Fibroblast of lung (primary cell): Measurements from ENCODE around the gene STX8. TPM values are rescaled to one million over a fixed set of nuclear protein-coding genes. Genes with fewer than 3 reads are reported as not detected.

Source experiments
- DNase-seq, 2 donors: peaks; one replicate each; pipeline versions ENCODE4 v3.0.0 to v3.0.0-alpha.2; 2010; ENCODE audit warnings: low read depth in 2 of 2
- H2AFZ ChIP-seq: 2 replicates; pipeline ENCODE4 v1.5.1; 2012; ENCODE audit warnings: low read length, control low read depth, inconsistent platforms
- H3K27ac ChIP-seq: 2 replicates; pipeline ENCODE4 v1.5.1; 2011; ENCODE audit warnings: low read length, control low read depth; ENCODE audit not compliant: insufficient read depth
- H3K27me3 ChIP-seq: 2 replicates; pipeline ENCODE4 v1.5.1; 2011; ENCODE audit warnings: mild to moderate bottlenecking, low read length; ENCODE audit not compliant: control insufficient read depth, insufficient read depth
- H3K36me3 ChIP-seq: 2 replicates; pipeline ENCODE4 v1.5.1; 2011; ENCODE audit warnings: low read length; ENCODE audit not compliant: control insufficient read depth, insufficient read depth
- H3K4me1 ChIP-seq: 2 replicates; pipeline ENCODE4 v1.5.1; 2011; ENCODE audit warnings: low read length; ENCODE audit not compliant: control insufficient read depth, insufficient read depth; ENCODE audit errors: extremely low read depth
- H3K4me2 ChIP-seq: 2 replicates; pipeline ENCODE4 v1.5.1; 2011; ENCODE audit warnings: low read length, control low read depth; ENCODE audit not compliant: insufficient read depth; ENCODE audit errors: extremely low read depth
- H3K4me3 ChIP-seq, 4 experiments: fragments of 200-600 bp in 1 of 4; sonication (generic) in 1 of 4; replicated peaks in 1 of 4; 2 replicates each; pipeline ENCODE4 v1.5.1; 2011 to 2016; ENCODE audit warnings: low read length in 4 of 4, low read depth in 3 of 4, mild to moderate bottlenecking in 3 of 4, control low read depth in 2 of 4, inconsistent platforms in 1 of 4, mixed read lengths in 1 of 4; ENCODE audit not compliant: insufficient read depth in 1 of 4; ENCODE audit errors: control extremely low read depth in 1 of 4
- H3K79me2 ChIP-seq: 2 replicates; pipeline ENCODE4 v1.5.1; 2012; ENCODE audit warnings: mild to moderate bottlenecking, low read length, inconsistent platforms; ENCODE audit not compliant: control insufficient read depth, insufficient read depth
- H3K9ac ChIP-seq: 2 replicates; pipeline ENCODE4 v1.5.1; 2011; ENCODE audit warnings: mild to moderate bottlenecking, low read length, control low read depth; ENCODE audit not compliant: insufficient read depth
- H3K9me3 ChIP-seq: 2 replicates; pipeline ENCODE4 v1.5.1; 2012; ENCODE audit warnings: low read depth, low read length; ENCODE audit not compliant: control insufficient read depth, insufficient read depth
- H4K20me1 ChIP-seq: 2 replicates; pipeline ENCODE4 v1.5.1; 2011; ENCODE audit warnings: low read length; ENCODE audit not compliant: control insufficient read depth, insufficient read depth; ENCODE audit errors: extremely low read depth
- EZH2 ChIP-seq: IDR thresholded peaks from 2 replicates; pipeline ENCODE4 v1.5.1; 2012; ENCODE audit warnings: low read length, control low read depth, mild to moderate bottlenecking; ENCODE audit errors: missing control alignments
- polyA plus RNA-seq, 2 donors: library from polyadenylated mRNA; depleted of rRNA in 1 of 2; stranded (reverse) in 1 of 2; unstranded in 1 of 2; fragments of >200 nt; gene quantifications; 2 replicates each; pipeline ENCODE4 v1.2.1, GENCODE V29; 2011 to 2012; ENCODE audit warnings: missing spikeins in 1 of 2
- total RNA-seq: library from RNA; depleted of rRNA; stranded (reverse); fragments of >200 nt; gene quantifications from 2 replicates; pipeline ENCODE4 v1.2.1, GENCODE V29; 2014
- TF ChIP-seq, protein P1 (sequence below), 2 donors: IDR thresholded peaks in 1 of 2; conservative IDR thresholded peaks in 1 of 2; 1 replicate in 1 of 2; 2 replicates in 1 of 2; pipeline ENCODE4 v1.5.1; 2011 to 2012; ENCODE audit warnings: low read length in 2 of 2, control low read depth in 1 of 2, inconsistent platforms in 1 of 2, low read depth in 1 of 2, mild to moderate bottlenecking in 1 of 2

The STX8 gene
- total and polyA plus RNA-seq, 2 donors (not counting 1 experiment from before 2014, with no cell fraction given) = 84.7 to 128 TPM

DNA sequence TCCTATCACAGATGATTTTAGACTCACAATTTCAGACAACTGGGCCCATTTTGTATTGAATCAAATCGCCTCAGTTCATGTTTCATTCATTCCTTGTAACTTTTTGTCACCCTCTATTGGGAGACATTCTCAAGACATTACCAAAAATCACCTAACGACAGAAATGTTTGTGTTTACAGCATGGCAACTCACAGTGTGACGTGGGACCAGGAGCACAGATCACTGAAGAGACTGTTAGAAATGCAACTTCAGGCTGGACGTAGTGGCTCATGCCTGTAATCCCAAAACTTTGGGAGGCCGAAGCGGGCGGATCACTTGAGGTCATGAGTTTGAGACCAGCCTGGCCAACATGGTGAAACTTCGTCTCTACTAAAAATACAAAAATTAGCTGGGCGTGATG lies 304.7 kb downstream of the STX8 start:
- Histone ChIP-seq H3K27ac (no peak overlapping the region), H3K27me3 (no peaks in the 10 kb centered on the region), H3K4me2 (no peak overlapping the region), H4K20me1 (no peaks in the 10 kb centered on the region), H2AFZ (no peak overlapping the region), H3K36me3 (no peaks in the 10 kb centered on the region), H3K9me3 (no peaks in the 10 kb centered on the region), H3K9ac (no peak overlapping the region), H3K4me1 (no peaks in the 10 kb centered on the region), H3K4me3 (no peak overlapping the region), H3K79me2 (no peaks in the 10 kb centered on the region)
- DNase-seq = no peak
- TF ChIP-seq, protein P1, sequence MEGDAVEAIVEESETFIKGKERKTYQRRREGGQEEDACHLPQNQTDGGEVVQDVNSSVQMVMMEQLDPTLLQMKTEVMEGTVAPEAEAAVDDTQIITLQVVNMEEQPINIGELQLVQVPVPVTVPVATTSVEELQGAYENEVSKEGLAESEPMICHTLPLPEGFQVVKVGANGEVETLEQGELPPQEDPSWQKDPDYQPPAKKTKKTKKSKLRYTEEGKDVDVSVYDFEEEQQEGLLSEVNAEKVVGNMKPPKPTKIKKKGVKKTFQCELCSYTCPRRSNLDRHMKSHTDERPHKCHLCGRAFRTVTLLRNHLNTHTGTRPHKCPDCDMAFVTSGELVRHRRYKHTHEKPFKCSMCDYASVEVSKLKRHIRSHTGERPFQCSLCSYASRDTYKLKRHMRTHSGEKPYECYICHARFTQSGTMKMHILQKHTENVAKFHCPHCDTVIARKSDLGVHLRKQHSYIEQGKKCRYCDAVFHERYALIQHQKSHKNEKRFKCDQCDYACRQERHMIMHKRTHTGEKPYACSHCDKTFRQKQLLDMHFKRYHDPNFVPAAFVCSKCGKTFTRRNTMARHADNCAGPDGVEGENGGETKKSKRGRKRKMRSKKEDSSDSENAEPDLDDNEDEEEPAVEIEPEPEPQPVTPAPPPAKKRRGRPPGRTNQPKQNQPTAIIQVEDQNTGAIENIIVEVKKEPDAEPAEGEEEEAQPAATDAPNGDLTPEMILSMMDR (conservative IDR thresholded peaks at IDR 0.05 in 1 of 2, IDR thresholded peaks at IDR 0.05 in 1 of 2; ENCODE audit: low read depth in 1 of 2, low read length in 2 of 2) = no peak
- TF ChIP-seq EZH2 = no peak

DNA sequence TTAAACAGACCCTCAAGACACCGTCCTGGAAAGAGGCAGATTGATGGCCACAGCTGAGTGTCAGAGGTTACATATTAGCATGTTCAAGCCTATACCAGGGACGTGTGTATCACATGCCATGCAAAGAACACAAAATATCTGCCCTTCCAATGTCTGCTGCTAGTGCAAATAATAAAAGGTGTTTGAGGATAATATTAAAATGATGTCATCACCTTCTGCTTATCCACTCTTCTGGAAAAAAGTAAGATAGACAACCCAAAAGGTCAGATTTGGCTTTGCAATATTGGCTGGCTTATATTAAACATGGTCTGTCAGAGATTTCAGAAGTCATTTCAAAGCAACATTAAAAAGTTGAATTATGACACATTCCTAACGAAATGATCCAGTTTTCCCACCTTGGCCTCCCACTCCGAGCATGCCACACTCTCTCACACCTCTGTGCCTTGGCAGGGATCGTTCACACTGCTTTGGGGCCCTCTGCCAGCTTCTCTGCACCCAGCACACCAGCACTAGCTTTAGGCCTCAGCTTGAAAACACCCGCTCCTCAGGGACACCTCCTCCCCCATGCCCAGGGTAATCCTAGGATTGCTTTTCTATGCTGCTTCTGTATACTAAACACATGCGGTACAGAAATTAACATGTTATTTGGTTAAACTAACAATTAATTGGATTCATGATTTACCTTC lies 306.1 kb downstream of the STX8 start:
- Histone ChIP-seq H4K20me1 (no peaks in the 10 kb centered on the region), H3K9ac (no peak overlapping the region), H2AFZ (no peak overlapping the region), H3K4me3 (no peak overlapping the region), H3K4me2 (no peak overlapping the region), H3K79me2 (no peaks in the 10 kb centered on the region), H3K36me3 (no peaks in the 10 kb centered on the region), H3K27me3 (no peaks in the 10 kb centered on the region), H3K4me1 (no peaks in the 10 kb centered on the region), H3K9me3 (no peaks in the 10 kb centered on the region), H3K27ac (no peak overlapping the region)
- DNase-seq = no peak
- TF ChIP-seq EZH2 = no peak
- TF ChIP-seq, protein P1 (conservative IDR thresholded peaks at IDR 0.05 in 1 of 2, IDR thresholded peaks at IDR 0.05 in 1 of 2; ENCODE audit: low read depth in 1 of 2, low read length in 2 of 2) = no peak

DNA sequence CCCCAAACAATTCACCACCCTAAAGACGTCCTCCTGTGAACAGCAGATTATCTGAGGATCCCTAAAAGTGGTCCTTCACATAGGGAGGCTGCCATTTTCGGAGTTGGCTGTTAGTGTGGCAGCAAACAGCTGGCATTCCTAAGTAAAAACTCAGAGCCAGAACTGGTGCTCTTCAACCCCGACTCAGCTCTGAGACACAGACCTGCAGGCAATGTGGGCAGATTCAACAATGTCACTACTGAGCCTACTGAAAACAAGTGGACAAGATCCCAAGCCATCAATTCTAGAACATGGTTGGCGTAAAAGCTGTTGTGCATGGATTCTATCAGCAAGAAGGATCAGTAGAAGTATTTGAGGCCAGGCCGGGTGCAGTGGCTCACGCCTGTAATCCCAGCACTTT lies 307.1 kb downstream of the STX8 start:
- no peaks in the 10 kb centered on the region for H3K36me3 ChIP-seq
- H4K20me1 ChIP-seq = no peaks in the 10 kb centered on the region
- no peak overlapping the region for H3K4me2 ChIP-seq
- TF ChIP-seq, protein P1 (conservative IDR thresholded peaks at IDR 0.05 in 1 of 2, IDR thresholded peaks at IDR 0.05 in 1 of 2; ENCODE audit: low read depth in 1 of 2, low read length in 2 of 2) = no peak
- no peak for TF ChIP-seq EZH2
- peak in 1 of 2 donors; percentile 24 for DNase-seq
- H3K4me1 ChIP-seq = no peaks in the 10 kb centered on the region
- no peaks in the 10 kb centered on the region for H3K27me3 ChIP-seq
- no peaks in the 10 kb centered on the region for H3K79me2 ChIP-seq
- H3K27ac ChIP-seq = no peak overlapping the region
- H3K9ac ChIP-seq = no peak overlapping the region
- no peak overlapping the region for H2AFZ ChIP-seq
- no peak overlapping the region for H3K4me3 ChIP-seq
- no peaks in the 10 kb centered on the region for H3K9me3 ChIP-seq
